Omental fat pad (tissue), 4 donors: Measurements from ENCODE around the gene KLF11. TPM values are rescaled to one million over a fixed set of nuclear protein-coding genes. Genes with fewer than 3 reads are reported as not detected.

Experiments
- ATAC-seq: fragments of 150-250 bp; one replicate; pipeline ENCODE4 v1.9.1; 2016; ENCODE audit warnings: mild to moderate bottlenecking, moderate library complexity; ENCODE audit not compliant: low FRiP score
- DNase-seq: peaks from one replicate; pipeline ENCODE4 v3.0.0-alpha.2; 2019; ENCODE audit warnings: low spot score
- total RNA-seq, 4 donors: library from RNA; depleted of rRNA; stranded (reverse); fragments of >200 nt; gene quantifications; one replicate each; pipeline ENCODE4 v1.1.0, GENCODE V29; 2016
- TF ChIP-seq, protein P1 (sequence below), 3 donors: fragments of 450-650 bp; IDR thresholded peaks; one replicate each; pipeline ENCODE4 v1.5.1; 2016 to 2017; ENCODE audit warnings: antibody characterized with exemption in 3 of 3, mild to moderate bottlenecking in 3 of 3, moderate library complexity in 2 of 3

The KLF11 gene
- total RNA-seq, result 10 to 100 TPM; 35.8 to 63.6 (median 37.3) TPM

DNA sequence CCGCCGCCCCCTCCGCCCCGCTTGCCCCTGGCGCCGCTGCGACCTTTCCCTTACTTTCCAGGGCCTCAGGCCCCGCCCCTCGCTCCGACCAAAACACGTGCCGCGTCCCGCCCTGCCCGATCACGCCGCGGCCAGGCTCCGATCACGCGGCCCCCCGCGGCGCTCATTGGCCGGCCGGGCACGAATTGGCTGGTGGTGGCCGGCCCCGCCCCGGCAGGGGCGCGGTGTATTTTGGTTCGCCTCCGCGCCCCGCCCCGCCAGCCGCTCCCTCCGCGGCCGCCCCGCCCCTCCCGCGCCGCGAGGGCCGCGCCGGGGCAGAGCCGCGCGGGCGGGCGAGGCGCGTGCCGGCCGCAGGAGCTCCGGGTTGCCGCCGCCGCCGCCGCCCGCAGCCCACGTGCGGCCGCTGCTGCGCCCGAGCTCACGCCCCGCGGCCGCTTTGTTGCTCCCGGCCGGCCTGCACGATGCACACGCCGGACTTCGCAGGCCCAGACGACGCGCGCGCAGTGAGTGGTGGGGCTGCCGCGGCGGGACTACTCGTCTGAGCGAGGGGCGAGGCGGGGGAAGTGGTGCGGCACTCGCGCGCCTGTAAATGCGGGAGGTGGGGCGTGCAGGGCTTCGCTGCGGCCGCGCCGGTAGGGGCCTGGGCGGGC lies at the start of gene KLF11:
KLF11 (plus strand) TSS at position 295 of the 650 bp plus-strand sequence; CDS start at position 462, 167 bp downstream.
- TF ChIP-seq, protein P1, sequence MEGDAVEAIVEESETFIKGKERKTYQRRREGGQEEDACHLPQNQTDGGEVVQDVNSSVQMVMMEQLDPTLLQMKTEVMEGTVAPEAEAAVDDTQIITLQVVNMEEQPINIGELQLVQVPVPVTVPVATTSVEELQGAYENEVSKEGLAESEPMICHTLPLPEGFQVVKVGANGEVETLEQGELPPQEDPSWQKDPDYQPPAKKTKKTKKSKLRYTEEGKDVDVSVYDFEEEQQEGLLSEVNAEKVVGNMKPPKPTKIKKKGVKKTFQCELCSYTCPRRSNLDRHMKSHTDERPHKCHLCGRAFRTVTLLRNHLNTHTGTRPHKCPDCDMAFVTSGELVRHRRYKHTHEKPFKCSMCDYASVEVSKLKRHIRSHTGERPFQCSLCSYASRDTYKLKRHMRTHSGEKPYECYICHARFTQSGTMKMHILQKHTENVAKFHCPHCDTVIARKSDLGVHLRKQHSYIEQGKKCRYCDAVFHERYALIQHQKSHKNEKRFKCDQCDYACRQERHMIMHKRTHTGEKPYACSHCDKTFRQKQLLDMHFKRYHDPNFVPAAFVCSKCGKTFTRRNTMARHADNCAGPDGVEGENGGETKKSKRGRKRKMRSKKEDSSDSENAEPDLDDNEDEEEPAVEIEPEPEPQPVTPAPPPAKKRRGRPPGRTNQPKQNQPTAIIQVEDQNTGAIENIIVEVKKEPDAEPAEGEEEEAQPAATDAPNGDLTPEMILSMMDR (IDR thresholded peaks at IDR 0.05), result no peak
- DNase-seq, result peak; percentile 80
- ATAC-seq, result peak; percentile 81

DNA sequence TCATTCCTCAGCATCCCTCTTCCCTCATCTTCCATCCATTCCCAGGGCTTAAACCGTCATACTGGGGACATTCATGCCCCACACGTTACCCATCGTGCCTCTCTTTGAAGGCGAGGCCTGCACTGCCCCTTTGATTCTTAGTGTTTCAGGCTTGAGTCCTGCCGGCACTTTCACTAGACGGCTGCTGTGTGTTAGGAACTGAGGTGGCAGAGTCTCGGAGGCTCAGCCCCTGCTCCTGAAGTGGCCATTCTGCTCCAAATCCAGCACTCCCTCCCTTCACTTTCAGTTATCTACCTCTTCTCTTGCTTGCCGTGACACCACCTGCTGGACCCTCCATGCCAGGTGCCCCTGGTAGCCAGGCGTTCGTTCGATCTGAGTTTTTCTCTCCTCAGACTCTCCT lies 48.9 kb upstream of the KLF11 start:
- TF ChIP-seq, protein P1 (IDR thresholded peaks at IDR 0.05), result no peak
- DNase-seq (no peak), ATAC-seq (no peak)

DNA sequence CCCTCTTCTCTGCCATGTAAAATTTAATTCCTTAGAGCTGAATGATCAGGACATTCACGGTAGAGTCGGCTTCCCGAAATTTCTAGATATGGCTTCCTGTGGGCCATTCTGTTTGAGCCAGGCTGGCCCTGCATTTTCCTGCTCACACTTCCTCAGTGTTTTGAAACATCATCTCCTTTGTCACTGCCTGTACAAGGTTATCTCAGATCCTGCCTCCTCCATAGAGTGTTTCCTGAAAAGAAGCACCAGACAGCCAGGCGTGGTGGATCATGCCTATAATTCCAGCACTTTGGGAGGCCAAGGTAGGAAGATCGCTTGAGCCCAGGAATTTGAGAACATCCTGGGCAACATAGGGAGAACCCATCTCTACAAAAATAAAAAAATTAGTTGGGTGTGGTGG lies 48.3 kb upstream of the KLF11 start:
- ATAC-seq (no peak), DNase-seq (no peak)

GRCh38 chr2:9996321-9996720 lies 47.0 kb upstream of the KLF11 start:
- no peak for DNase-seq
- ATAC-seq, result no peak
- TF ChIP-seq, protein P1 (IDR thresholded peaks at IDR 0.05), result no peak

More for the DNA sequence above, 48.3 kb upstream of the KLF11 start:
- TF ChIP-seq, protein P1 (IDR thresholded peaks at IDR 0.05), result no peak

GRCh38 chr2:9997936-9998335 lies 45.4 kb upstream of the KLF11 start:
- no peak for DNase-seq
- no peak for ATAC-seq
- TF ChIP-seq, protein P1 (IDR thresholded peaks at IDR 0.05), result no peak

- no peak for ATAC-seq
- TF ChIP-seq, protein P1 (IDR thresholded peaks at IDR 0.05), result no peak
- no peak for DNase-seq
These were observed 44.3 kb upstream of the KLF11 start for GRCh38 chr2:9998916-9999654.

DNA sequence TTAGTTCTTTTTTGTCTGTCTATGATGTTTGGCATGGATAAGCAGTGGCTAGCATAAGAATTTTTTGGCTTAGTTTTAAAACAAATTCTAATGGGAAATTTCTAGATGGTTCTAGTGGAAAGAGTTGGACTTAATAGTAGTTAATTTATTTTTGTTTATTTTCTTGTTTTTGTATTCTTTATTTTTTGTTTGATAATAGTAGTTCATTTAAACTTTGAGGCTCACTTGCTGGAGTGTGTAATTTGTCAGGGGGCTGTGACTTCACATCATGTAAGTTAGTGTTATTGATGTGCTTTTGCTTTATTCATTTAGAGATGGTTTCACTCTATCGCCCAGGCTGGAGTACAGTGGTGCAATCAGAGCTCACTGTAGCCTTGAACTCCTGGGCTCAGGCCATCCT lies 43.7 kb upstream of the KLF11 start:
- TF ChIP-seq, protein P1 (IDR thresholded peaks at IDR 0.05), result no peak
- DNase-seq (no peak), ATAC-seq (no peak)
